Measurements from ENCODE around the gene ZBTB11.
"Not testable (repeated sequence)": the region's sequence is repeated elsewhere in the genome, so short reads cannot be mapped to it uniquely, and the experiment has no call there.

Gene ZBTB11, protein sequence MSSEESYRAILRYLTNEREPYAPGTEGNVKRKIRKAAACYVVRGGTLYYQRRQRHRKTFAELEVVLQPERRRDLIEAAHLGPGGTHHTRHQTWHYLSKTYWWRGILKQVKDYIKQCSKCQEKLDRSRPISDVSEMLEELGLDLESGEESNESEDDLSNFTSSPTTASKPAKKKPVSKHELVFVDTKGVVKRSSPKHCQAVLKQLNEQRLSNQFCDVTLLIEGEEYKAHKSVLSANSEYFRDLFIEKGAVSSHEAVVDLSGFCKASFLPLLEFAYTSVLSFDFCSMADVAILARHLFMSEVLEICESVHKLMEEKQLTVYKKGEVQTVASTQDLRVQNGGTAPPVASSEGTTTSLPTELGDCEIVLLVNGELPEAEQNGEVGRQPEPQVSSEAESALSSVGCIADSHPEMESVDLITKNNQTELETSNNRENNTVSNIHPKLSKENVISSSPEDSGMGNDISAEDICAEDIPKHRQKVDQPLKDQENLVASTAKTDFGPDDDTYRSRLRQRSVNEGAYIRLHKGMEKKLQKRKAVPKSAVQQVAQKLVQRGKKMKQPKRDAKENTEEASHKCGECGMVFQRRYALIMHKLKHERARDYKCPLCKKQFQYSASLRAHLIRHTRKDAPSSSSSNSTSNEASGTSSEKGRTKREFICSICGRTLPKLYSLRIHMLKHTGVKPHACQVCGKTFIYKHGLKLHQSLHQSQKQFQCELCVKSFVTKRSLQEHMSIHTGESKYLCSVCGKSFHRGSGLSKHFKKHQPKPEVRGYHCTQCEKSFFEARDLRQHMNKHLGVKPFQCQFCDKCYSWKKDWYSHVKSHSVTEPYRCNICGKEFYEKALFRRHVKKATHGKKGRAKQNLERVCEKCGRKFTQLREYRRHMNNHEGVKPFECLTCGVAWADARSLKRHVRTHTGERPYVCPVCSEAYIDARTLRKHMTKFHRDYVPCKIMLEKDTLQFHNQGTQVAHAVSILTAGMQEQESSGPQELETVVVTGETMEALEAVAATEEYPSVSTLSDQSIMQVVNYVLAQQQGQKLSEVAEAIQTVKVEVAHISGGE

DNA sequence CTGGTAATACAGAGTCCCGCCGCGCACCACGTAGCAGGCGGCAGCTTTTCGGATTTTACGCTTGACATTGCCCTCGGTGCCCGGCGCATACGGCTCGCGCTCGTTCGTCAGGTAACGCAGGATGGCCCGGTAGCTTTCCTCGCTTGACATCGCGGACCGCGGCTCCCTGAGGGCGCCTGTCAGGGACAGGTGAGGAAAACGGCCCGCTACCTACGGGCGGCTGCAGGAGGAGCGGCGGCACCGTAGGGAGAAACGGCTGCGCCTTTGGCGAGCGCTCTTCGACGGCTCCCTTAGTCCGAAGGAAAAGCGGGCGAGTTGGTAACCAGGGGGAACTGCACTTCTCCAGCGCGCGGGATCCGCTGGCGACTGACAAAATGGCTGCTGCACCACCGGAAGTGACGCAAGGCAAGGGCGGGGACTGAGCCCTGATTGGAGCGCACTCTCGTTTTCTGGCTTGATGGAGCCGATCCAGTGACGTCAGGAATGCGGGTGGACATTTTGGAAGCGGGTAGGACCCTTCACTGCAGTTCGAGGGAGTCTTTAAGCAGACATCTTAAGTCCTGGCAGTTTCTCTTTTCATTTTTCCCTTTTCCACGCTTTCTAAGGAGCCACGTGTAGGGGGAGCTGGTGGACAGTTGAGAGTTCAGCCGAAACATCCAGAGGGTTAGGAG lies at the start of gene ZBTB11:
ZBTB11 (minus strand) TSS at position 368 of the 671 bp plus-strand sequence; CDS start at position 150, 218 bp downstream.
- no peak for DNase-seq

DNA sequence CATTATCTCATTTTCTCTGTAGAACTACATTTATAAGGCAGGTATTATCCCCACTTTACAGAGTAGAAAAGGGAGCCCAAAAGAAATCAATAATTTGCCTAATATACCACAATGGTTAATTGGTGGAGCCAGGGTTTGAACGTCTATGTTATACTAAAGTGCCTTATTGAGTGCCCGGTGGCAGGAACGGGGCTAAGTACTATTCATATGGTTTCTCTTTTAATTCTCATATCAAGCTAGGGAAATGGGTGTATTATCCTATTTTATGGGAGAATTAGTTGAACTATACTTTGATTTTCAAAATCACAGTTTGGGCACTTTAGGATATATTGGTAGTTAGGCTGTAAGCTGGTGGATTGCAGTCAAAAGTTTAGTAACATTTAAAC lies 49.0 kb upstream of the ZBTB11 start:
- DNase-seq: no peak

DNA sequence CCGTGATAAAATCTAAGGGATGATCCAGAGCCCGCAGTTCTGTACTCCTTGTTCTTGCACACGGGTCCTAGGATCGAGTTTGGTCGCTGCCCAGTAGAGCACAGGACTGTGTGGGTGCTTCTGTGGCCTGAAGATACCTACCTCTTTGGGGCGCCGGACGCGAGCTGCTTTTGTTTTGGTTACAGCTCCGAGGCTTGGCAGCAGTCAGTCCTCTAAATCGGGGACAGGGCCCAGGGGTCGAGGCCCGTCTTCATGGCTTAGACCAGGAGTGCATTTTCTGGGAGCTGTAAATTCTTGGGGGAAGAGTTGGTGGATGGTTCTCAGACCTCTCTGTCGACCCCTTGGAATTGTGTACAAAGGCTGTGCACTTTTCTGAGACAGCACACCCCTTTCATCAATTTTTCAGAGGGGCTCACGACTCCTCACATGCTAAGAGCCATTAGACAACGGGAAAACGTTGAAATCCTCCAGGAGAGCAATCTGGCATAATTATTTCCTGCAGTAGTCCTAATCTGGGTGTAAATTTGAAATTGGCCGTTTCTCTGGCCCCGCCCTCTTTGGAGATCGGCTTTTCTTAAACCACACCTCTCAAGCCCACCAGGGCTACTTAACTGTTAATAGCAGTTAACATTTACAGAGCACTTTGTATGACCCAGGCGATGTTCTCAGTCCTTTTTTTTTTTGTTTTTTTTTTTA lies 48.4 kb upstream of the ZBTB11 start:
- no peak for DNase-seq

DNA sequence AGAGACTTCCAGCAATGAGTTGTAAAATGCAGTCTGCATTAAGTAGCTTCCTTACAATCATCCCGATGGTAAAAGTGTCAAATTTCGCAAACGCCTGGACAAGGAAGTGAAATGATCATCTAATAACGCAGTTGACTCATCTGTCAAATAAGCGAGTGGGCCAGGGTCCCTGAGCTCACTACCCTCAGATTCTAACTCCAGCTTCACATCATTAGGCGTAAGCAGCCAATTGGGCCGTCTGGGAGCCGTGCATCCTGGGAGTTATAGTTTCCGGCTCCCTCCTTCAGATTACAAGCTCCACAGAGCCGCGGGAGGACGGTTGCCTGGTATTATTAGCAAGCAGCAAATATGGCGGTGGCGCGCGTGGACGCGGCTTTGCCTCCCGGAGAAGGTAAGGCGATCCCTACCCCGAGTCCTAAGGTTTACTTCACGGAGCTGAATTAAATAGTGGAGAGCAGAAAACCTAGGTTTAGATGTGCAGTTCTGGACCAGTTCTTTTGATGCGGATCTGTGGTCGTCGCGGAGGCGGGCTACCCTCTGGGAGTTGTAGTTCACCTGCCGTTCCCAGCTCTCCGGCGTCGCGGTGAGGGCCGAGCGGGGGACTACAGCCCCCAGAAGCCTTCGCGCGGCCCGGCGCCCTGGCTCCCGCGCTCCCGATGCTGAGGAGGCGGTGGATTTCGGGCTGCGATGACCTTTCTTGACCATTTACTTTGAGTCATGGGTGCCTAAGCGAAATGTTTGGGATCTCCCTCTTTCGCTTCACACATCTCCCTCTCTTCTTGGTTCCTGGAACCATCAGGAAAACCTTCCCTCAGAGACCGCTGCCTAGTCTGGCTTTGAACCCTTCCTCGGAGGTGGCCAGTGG lies 47.6 kb upstream of the ZBTB11 start, which contains the start of gene CEP97:
CEP97 (plus strand) TSS at position 286 of the 865 bp plus-strand sequence; CDS start at position 349, 63 bp downstream.
- DNase-seq: peak; percentile 86

DNA sequence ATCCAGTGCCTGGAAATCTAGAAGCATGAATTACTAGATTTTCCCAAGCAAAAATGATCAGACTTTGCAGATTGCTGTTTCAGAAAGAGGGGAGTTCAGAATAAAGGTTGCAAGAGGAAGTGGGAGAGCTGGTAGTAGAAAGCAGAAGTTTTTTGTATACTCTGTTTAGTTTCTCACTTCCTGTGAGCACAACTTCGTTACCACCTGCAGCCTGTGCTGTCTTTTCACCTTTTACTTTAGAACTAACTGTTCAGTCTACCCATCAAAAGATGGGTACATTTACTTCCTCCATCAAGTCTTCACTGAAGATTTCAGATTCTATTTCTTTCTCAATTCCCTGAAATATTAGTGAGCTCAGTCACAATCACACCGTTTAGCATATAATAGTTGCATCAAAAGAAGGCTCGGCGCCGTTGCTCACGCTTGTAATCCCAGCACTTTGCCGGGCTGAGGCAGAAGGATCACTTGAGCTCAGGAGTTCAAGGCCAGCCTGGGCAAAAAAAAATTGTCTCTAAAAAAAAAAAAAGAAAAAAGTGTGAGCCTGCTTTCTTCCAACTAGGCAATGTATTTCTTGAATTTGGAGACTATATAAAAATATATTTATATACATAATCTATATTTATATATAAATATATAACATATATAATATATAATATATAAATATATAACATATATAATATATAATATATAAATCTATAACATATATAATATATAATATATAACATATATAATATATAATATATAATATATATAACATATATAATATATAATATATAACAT lies 45.7 kb upstream of the ZBTB11 start:
- no peak for DNase-seq

DNA sequence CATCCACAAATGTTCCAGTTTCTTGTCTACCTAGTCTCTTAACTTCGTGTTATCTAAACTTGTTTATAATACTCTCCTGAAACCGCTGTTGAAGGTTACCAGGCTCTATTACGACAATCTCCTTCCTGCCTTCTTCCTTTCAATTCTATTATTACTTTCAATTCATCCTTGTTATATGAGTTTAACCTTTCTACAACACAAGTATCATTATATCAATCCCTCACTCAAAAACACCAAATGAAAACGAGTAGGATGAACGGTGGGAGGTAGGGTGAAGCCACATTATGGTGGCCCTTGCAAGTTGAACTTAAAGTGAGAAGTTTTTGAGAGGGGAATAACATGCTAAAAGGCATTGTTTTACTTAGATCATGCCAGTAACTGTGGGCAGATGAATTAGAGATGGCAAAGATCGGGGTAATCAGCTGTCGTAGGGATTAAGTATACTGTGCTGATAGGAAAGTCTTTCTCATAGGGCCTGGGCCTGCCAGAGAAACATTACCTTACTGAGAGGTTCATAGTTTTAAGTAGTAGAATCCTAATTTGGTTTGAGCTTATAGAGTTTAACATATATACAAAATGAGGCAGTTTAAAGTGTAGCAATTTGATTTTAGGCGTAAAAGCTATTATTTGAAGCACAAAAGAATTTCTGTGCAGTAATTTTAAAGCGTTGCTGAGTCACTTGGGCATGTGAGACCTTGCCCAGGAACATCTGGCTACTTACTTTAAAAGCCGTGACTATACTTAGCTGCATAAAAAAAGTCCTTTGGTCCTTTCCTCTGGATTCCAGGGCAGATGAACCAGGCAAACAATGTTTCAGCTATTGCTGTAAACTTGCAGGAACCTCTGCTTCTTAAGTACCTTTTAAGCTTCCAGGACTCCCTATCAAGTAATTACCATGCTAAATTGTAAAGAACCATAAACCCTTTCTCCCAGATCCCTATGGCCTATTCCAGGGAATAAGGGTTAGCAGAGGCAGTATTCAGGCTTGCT lies 44.2 kb upstream of the ZBTB11 start:
- no peak for DNase-seq

DNA sequence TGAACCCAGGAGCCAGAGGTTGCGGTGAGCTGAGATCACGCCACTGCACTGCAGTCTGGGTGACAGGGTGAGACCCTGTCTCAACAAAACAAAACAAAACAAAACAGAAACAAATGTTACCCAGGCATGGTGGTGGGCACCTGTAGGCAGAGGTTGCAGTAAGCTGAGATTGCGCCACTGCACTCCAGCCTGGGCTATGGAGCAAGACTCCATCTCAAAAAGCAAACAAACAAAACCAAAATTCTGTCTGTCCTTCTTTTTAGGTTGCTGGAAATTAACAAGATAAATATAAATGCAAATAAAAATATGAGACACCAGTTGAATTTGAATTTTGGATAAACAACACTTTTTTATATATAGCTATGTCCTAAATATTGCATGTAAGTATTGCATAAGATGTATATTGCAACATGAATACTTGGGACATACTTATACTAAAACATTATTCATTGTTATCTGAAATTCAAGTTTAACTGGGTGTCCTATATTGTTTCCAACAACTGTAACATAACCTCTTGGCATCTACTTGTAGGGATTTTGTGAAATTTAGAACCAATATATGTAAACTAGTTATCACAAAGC lies 42.8 kb upstream of the ZBTB11 start:
- no peak for DNase-seq

DNA sequence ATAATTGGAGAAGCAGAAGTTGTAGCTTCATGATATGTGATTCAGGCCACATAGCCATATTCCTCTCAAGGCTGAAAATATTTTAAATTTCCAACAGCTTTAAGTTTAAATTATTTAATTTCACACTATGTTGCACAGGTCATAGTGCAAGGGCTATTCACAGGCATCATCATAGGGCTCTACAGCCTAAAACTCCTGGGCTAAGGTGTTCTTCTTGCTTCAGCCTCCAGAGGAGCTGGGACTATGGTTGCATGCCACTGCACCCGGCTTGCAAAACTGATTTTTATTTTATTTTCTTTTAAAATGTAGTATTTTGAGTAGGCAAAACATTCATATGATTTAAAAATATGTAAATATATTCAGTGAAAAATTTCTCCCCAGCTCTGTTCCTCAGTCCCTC lies 41.5 kb upstream of the ZBTB11 start:
- no peak for DNase-seq

DNA sequence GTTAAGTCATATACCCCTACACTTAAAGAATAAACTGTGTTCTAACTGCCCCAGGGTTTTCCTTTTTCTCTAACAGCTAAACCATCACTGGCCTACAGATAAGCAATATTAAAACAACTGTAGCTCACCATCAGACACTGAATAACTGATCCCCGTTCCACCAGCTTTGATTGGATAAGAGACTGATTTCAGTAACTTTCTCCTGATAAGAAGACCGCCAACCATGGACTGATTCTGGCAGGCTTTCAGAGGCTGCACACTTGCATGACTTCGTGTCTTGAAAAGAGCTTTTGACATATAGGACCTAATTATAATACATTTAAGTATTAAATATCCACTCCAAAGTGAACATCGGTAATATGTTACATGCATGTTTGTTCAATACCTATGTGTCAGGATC lies 32.2 kb upstream of the ZBTB11 start:
- DNase-seq: no peak

DNA sequence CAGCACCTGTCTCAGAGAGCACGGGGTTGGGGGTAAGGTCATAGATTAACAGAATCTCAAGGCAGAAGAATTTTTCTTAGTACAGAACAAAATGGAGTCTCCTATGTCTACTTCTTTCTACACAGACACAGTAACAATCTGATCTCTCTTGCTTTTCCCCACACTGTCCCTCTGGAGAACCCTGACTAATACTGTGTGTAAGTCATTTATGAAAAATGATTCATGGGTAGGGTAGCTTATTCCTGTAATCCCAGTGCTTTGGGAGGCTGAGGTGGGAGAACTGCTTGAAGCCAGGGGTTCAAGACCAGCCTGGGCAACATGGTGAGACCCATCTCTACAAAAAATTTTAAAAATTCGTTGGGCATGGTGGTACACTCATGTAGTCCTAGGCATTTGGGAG lies 27.7 kb upstream of the ZBTB11 start:
- DNase-seq: not testable (repeated sequence)

DNA sequence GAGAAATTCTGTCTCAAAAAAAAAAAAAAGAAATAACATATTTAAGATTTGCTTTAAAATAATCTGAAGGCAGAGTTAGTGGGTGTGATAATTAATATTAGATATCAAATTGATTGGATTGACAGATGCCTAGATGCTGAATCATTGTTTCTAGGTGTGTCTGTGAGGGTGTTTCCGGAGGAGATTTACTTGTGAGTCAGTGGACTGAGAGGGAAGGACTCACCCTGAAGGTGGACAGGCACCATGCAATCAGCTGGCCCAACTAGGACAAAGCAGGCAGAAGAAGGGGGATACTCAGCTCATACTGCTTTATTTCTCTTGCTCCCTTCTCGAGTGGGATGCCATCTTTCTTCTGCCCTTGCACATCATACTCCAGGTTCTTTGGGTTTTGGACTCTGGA lies 26.2 kb upstream of the ZBTB11 start:
- no peak for DNase-seq

DNA sequence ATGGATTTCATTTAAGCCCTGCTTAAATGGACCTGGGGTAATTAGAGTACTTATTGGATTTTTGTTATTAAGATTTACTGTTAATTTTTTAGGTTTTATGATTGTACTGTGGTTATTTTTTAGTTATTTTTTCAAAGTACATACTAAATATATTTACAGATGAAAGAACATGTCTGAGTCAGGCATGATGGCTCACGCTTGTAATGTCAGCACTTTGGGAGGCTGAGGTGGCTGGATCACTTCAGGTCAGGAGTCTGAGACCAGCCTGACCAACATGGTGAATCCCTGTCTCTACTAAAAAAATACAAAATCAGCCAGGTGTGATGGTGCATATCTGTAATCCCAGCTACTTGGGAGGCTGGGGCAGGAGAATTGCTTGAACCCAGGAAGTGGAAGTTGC lies 25.8 kb upstream of the ZBTB11 start:
- DNase-seq: no peak

DNA sequence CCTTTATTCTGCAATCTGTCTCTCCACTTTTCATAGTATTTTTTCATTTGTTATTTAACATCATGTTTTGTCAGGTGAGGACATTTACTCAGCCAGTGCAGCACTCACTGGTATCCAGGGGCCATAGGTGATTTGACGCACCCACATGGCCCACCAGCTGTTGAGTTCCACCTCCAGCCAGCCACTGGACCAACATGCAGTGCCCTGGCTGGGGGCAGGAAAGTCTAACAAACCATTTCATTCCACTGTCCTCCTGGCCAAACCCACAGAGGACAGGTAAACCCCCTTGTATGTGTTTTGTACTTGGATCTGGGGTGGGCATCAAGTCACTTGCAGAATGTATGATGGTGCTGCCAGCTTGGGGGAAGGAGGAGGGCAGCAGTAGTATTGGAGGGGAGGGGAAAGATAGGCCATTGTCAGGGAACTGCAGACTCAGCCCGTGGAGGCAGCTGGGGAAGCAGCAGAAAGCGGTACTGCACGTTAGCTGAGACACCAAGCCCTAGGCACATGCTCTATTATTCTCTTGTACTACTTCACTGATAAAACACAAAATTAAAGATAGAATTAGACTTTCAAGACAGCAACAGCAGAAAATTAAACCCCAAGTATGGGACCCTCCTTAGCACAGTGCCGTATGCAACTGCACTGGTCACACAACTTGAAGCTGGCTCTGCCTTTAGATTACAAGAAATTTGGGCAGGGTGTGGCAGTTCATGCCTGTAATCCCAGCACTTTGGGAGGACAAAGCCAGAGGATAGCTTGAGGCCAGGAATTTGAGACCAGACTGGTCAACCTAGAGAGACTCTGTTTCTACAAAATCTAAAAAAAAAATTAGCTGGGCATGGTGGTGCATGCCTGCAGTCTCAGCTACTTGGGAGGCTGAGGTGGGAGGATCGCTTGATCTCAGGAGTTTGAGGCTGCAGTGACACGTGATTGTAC lies 25.0 kb upstream of the ZBTB11 start:
- DNase-seq: no peak

DNA sequence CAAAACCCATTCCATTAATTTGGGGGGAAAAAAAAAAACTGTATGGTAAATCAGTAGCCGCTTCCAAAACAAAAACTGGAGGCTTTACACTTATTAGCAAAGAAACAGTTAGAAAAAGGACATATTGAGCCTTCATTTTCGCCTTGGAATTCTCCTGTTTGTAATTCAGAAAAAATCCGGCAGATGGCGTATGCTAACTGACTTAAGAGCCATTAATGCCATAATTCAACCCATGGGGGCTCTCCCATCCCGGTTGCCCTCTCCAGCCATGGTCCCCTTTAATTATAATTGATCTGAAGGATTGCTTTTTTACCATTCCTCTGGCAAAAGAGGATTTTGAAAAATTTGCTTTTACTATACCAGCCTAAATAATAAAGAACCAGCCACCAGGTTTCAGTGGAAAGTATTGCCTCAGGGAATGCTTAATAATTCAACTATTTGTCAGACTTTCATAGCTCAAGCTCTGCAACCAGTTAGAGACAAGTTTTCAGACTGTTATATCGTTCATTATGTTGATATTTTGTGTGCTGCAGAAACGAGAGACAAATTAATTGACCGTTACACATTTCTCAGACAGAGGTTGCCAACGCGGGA lies 18.9 kb upstream of the ZBTB11 start:
- no peak for DNase-seq

DNA sequence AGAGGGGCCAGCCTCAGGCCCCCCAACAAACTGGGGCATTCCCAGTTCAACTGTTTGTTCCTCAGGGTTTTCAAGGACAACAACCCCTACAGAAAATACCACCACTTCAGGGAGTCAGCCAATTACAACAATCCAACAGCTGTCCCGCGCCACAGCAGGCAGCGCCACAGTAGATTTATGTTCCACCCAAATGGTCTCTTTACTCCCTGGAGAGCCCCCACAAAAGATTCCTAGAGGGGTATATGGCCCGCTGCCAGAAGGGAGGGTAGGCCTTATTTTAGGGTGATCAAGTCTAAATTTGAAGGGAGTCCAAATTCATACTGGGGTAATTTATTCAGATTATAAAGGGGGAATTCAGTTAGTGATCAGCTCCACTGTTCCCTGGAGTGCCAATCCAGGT lies 17.9 kb upstream of the ZBTB11 start:
- not testable (repeated sequence) for DNase-seq

DNA sequence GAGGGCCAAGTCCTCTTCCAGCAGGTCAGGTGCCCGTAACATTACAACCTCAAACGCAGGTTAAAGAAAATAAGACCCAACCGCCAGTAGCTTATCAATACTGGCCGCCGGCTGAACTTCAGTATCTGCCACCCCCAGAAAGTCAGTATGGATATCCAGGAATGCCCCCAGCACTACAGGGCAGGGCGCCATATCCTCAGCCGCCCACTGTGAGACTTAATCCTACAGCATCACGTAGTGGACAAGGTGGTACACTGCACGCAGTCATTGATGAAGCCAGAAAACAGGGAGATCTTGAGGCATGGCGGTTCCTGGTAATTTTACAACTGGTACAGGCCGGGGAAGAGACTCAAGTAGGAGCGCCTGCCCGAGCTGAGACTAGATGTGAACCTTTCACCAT lies 16.6 kb upstream of the ZBTB11 start:
- not testable (repeated sequence) for DNase-seq

Data from T1000 (cell line).